Prostate gland (tissue), 2 donors: ENCODE measurements around the gene EIF2B5. TPM values are rescaled to one million over a fixed set of nuclear protein-coding genes. Genes with fewer than 3 reads are reported as not detected.

Experiments
- DNase-seq: peaks from one replicate; pipeline ENCODE4 v3.0.0-alpha.2; 2019; ENCODE audit warnings: low spot score
- H3K27ac ChIP-seq, 2 donors: fragments of 200-600 bp; sonication (generic); 2 replicates each; pipeline ENCODE4 v1.5.1; 2017 to 2019
- H3K27me3 ChIP-seq: fragments of 200-600 bp; sonication (generic); replicated peaks from 2 replicates; pipeline ENCODE4 v1.5.1; 2019; ENCODE audit not compliant: insufficient read depth
- H3K36me3 ChIP-seq, 2 donors: fragments of 200-600 bp; sonication (generic); 1 replicate in 1 of 2; 2 replicates in 1 of 2; pipeline versions ENCODE4 v1.5.1 to v1.8.1; 2017 to 2019
- H3K4me1 ChIP-seq: fragments of 200-600 bp; sonication (generic); replicated peaks from 2 replicates; pipeline ENCODE4 v1.5.1; 2019
- H3K4me3 ChIP-seq, 2 donors: fragments of 200-600 bp; sonication (generic); 2 replicates each; pipeline ENCODE4 v1.5.1; 2017 to 2019
- H3K9me3 ChIP-seq: fragments of 200-600 bp; sonication (generic); 2 replicates; pipeline ENCODE4 v1.5.1; 2017
- CTCF ChIP-seq, 4 experiments: fragments of 200-600 bp in 2 of 4; fragments of 450-650 bp in 2 of 4; sonication (generic) in 2 of 4; IDR thresholded peaks; 1 replicate in 3 of 4; 2 replicates in 1 of 4; pipeline ENCODE4 v1.5.1; 2016 to 2019; ENCODE audit warnings: antibody characterized with exemption in 4 of 4, mild to moderate bottlenecking in 2 of 4, moderate library complexity in 2 of 4
- POLR2A ChIP-seq: fragments of 450-650 bp; IDR thresholded peaks from one replicate; pipeline ENCODE4 v1.6.1; 2016; ENCODE audit warnings: antibody characterized with exemption, mild to moderate bottlenecking
- POLR2AphosphoS5 ChIP-seq: sonication (generic); formaldehyde crosslinking; IDR thresholded peaks from one replicate; pipeline ENCODE4 v1.6.1; 2017; ENCODE audit warnings: antibody characterized with exemption
- WGBS: methylation state at CpG from one replicate; pipeline ENCODE4 v1.1.5; 2018; 5-methylcytosine and 5-hydroxymethylcytosine counted together
- intact Hi-C: fragments of 100-400 bp; cut with DNase I; formaldehyde crosslinking; loops from one replicate; pipeline ENCODE4 v1.14.2; 2022
- total RNA-seq, 2 donors: library from RNA; depleted of rRNA; stranded (reverse); fragments of >200 nt; gene quantifications; one replicate each; pipeline ENCODE4 v1.1.0, GENCODE V29; 2016

Gene EIF2B5
- total RNA-seq, 2 donors from 2014 or later, result 54.9 to 61.5 TPM

GRCh38 chr3:184154885-184155643, 19.9 kb downstream of the EIF2B5 start, which contains the start of gene DVL3:
TSS of gene DVL3 (plus strand) at chr3:184155377. CDS start at chr3:184155636, 259 bp downstream.
- intact Hi-C loops, result no loop called here
- peak within 1 kb of the TSS; percentile 78 to 81 for H3K4me3 ChIP-seq
- H3K27me3 ChIP-seq, result no peaks in the 10 kb centered on the region
- 1% methylated on average over 29 of the region's 84 CpGs for WGBS
- H3K27ac ChIP-seq, result peak within 1 kb of the TSS; percentile 84 to 91
- TF ChIP-seq POLR2AphosphoS5 (no peak), POLR2A (peak; percentile 35), CTCF (IDR thresholded peaks at IDR 0.05) (peak in 1 of 4 experiments; percentile 6)
- H3K36me3 ChIP-seq, result no peaks in the 10 kb centered on the region
- no peaks in the 10 kb centered on the region for H3K9me3 ChIP-seq
- DNase-seq, result peak; percentile 67
- peaks cover 13% of the 10 kb centered on the region for H3K4me1 ChIP-seq

- intact Hi-C loops, result no loop called here
- H3K27me3 ChIP-seq, result no peaks in the 10 kb centered on the region
- peak; percentile 24 for DNase-seq
- under 1% methylated on average over 47 of the region's 47 CpGs for WGBS
- no peaks in the 10 kb centered on the region for H3K9me3 ChIP-seq
- H3K27ac ChIP-seq, result peak overlapping the region; percentile 84 to 91
- no peaks in the 10 kb centered on the region for H3K36me3 ChIP-seq
- peak overlapping the region; percentile 78 to 81 for H3K4me3 ChIP-seq
- no peak for TF ChIP-seq POLR2AphosphoS5
- no peak for TF ChIP-seq CTCF (IDR thresholded peaks at IDR 0.05)
- no peak for TF ChIP-seq POLR2A
- H3K4me1 ChIP-seq, result peaks cover 13% of the 10 kb centered on the region
Measured at GRCh38 chr3:184155644-184156521, 20.7 kb downstream of the EIF2B5 start.

- WGBS, result 0% methylated on average over 4 of the region's 6 CpGs
- intact Hi-C loops, result no loop called here
- H3K27ac ChIP-seq, result peak overlapping the region; percentile 84 to 91
- H3K27me3 ChIP-seq, result no peaks in the 10 kb centered on the region
- H3K4me1 ChIP-seq, result peaks cover 13% of the 10 kb centered on the region
- no peak for TF ChIP-seq POLR2A
- no peak for TF ChIP-seq CTCF (IDR thresholded peaks at IDR 0.05)
- TF ChIP-seq POLR2AphosphoS5, result peak; percentile 51
- peak overlapping the region; percentile 78 to 81 for H3K4me3 ChIP-seq
- DNase-seq, result peak; percentile 23
- no peaks in the 10 kb centered on the region for H3K9me3 ChIP-seq
- H3K36me3 ChIP-seq, result no peaks in the 10 kb centered on the region
Measured at GRCh38 chr3:184156522-184156955, 21.4 kb downstream of the EIF2B5 start.

- TF ChIP-seq CTCF (IDR thresholded peaks at IDR 0.05) (no peak), POLR2AphosphoS5 (no peak), POLR2A (no peak)
- intact Hi-C loops, result no loop called here
- Histone ChIP-seq H3K4me3 (peak overlapping the region; percentile 78 to 81), H3K27ac (peak overlapping the region; percentile 84 to 91), H3K36me3 (no peaks in the 10 kb centered on the region), H3K4me1 (peaks cover 13% of the 10 kb centered on the region), H3K9me3 (no peaks in the 10 kb centered on the region), H3K27me3 (no peaks in the 10 kb centered on the region)
- DNase-seq, result no peak
Measured at GRCh38 chr3:184157206-184157605, 22.0 kb downstream of the EIF2B5 start.
